ENCODE measurements around the gene UFM1.

- TF ChIP-seq CTCF (IDR thresholded peaks at IDR 0.05) (no peak), POLR2A (IDR thresholded peaks at IDR 0.05) (no peak)
Observed at GRCh38 chr13:38395497-38395788, 45.8 kb downstream of the UFM1 start.
